Measurements from ENCODE around the gene CSK.
A peak's percentile ranks its signal among the peaks of the same experiment; 100 is the strongest.
"Not testable (repeated sequence)": the region's sequence is repeated elsewhere in the genome, so short reads cannot be mapped to it uniquely, and the experiment has no call there.

Gene CSK

DNA sequence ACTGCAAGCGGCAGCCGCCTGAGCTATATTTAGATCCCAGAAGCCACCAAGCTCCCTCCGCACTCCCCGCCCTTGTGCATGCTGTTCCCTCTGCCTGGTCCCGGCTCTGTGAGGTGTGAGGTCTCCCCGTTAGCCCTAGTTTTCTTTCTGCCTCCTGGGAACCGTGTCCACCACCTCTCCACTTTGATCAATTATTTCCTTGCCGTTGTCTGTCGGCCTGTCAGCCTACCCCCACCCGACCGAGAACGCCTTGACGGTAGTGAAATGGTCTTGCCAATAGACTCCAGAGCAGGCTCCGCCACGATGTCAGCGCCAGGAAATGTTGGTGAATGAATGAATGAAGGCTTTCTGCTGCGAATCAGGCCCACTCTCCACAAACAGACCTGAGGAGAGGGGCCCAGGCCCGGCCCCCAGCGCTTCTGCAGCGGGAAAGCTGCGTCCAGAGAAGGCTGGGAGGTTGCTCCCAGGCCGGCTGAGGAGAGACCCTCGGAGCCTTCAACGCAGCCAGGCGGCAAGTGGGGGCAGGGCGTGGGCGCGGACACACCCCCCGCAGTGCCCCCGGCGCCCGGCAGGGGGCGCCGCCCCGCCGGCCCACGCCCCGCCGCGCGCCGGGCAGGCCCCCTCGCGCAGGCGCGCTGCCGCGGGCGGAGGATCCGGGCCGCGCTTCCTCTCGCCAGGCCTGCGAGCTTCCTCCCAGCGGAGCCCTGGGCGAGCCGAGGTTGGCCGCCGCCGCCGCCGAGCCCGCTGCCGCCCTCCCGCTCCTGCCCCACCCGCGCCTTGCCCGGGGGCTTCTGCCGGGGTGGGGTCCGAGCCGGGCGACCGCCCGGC lies at the start of gene CSK:
Gene CSK (plus strand): TSS at position 650 of the 828 bp plus-strand sequence. CDS start 16,218 bp downstream, outside the sequence.
- DNase-seq, result peak; percentile 83 to 87

DNA sequence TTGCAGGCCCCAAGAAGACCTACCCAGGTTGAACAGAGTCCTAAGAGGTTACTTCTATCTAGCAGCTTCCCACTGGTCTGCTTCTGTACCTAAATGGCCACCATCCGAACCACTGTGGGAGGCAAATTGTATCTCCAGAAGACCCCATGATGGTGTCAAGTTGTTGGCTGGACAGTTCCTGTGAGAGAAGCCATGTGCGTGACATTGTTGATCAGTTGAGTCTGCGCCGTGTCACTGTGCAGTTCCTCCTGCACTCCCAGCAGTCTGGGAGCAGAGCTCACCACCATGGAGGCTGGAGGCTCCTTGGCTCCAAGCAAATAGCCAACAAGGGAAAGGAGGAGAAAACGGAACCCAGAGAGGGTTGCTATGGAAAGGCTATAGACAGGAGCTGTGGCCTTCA lies 49.0 kb upstream of the CSK start:
- no peak for DNase-seq

DNA sequence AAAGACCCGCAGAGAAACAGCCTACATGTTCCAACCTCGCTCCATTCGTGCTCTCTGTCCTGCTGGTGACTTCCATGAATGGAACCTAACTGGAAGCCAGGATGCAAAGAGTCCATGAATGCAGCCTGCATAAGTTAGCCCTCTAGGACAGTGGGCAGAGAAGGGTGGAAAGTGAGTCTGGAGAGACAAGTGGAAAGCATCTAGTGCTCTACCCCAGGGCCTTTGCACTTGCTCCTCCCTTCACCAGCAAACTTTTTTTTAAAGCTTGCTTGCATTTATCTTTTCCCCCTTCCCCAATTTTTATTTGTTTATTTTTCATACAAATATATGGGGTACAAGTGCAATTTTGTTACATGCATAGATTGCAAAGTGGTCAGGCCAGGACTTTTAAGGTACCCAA lies 48.6 kb upstream of the CSK start:
- DNase-seq, result no peak

DNA sequence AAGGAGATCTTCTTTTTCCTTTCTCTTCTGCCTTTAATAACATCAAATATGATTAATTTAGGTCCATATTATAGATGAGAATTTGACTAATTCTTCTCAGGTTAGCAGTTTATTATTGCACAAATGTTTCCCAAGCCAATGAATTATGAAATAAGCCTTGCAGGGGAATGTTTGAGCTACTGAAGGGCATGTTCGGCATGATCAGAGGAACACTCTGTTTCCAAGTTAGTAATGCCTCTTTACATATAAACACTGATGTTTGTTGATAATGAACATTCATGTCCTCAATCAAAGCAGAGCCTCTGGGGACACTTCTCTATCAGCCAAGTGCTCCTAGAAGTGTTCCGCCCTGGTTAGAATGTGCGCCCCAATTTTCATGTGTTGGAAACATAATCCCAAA lies 46.6 kb upstream of the CSK start:
- DNase-seq, result no peak

DNA sequence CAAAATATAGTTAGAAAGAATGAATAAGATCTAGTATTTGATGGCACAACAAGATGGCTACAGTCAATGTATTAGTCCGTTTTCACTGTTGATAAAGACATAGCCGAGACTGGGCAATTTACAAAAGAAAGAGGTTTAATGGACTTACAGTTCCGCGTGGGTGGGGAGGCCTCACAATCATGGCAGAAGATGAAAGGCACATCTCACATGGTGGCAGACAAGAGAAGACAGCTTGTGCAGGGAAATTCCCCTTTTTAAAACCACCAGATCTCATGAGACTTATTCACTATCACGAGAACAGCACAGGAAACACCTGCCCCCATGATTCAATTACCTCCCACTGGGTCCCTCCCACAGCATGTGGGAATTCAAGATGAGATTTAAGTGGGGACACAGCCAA lies 43.6 kb upstream of the CSK start:
- DNase-seq, result not testable (repeated sequence)

DNA sequence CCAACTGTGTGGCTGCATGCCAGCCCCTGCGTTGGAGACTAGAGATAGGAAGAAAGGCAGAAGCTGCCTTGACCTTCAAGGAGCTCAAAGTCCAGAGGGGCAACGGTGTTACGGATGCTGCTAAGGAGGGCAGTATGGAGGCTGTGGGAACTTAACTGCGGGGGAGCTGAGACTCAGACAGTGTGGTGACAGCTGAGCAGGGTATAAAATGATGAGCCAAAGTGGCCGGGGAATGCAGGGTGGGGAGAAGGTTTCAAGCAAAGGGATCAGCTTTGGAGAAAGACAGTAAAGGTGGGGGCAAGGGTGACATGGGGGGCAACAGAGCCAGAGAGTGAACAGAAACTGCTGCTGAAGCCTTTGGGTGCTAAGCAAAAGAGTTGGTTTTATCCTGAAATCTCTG lies 39.5 kb upstream of the CSK start:
- no peak for DNase-seq

DNA sequence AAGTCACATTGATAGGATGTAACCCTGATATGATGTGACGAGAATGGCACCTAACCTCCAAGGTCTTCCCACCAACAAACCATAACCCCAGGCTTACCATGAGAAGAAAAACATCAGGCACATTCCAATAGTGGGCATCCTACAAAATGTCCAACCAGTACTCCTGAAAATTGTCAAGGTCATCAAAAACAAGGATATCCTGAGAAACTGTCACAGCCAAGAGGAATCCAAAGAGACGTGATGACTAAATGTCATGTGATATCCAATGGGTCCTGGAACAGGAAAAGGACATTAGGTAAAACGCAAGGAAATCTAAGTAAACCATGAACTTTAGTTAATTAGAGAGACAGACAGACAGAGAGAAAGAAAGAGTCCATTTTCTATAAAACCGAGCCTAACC lies 35.5 kb upstream of the CSK start:
- DNase-seq, result no peak

DNA sequence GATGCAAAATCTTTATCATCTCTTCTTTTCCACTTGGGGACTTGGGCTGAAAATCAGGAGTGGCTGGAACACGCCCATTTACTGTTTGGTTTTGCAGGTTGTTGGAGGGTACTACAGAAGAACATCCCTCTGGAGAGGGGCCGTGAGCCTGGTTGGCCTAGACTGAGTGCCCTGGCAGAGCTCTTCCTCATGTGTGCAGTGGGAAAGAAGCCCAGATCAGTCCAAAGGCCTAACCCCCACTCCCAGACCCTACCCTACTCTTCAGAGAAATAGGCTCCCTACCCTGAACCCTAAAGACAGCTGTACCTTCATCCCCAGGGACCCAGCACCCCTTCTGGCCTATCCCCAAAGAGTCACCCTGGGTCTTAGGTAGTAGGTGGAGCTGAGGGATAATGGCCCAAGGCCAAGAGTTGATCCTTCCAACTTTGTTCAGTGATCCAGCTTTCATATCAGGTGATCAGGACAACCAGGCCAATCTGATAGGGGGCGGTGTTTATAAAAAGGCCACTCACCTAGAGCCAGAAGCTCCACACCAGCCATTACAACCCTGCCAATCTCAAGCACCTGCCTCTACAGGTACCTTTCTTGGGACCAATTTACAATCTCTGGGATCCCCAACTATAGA lies 33.4 kb upstream of the CSK start, which contains the start of gene CYP1A2:
Gene CYP1A2 (plus strand): TSS at position 524 of the 625 bp plus-strand sequence. CDS start 894 bp downstream, outside the sequence.
- DNase-seq, result no peak

DNA sequence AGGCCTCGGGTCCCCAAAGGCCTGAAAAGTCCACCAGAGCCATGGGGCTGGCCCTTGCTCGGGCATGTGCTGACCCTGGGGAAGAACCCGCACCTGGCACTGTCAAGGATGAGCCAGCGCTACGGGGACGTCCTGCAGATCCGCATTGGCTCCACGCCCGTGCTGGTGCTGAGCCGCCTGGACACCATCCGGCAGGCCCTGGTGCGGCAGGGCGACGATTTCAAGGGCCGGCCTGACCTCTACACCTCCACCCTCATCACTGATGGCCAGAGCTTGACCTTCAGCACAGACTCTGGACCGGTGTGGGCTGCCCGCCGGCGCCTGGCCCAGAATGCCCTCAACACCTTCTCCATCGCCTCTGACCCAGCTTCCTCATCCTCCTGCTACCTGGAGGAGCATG lies 32.0 kb upstream of the CSK start:
- no peak for DNase-seq

DNA sequence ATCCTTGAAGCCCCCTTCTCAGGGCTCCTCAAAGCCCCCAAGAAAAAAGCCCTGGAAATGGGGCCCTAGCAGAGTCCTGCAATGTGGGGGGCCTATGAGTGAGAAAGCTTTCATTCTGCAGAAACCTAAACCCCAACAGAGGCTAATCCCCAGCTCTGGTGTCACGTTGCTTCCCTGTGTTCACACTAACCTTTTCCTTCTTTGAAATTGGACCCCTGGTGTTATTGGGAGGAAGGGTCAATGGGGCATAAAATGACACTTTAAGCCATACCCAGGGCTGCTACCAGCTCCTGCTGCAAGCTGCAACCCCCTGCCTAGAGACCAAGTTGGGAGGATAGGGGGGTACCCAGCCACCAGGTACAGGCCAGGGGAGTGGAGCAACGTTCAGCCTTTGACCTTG lies 31.1 kb upstream of the CSK start:
- no peak for DNase-seq

DNA sequence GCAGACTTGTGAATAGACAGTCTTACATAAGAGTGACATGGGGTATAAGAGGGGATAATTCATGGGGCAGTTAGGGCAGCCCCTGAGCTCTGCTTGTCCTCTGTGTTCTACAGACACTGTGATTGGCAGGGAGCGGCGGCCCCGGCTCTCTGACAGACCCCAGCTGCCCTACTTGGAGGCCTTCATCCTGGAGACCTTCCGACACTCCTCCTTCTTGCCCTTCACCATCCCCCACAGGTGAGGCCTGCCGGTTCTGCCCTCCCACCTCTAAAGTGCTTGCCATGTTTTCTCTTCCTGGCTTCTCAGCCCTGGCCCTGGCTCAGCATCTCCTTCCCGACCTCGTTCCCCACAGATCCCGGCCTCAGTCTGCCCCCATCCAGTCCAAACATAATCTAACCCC lies 29.9 kb upstream of the CSK start:
- DNase-seq, result no peak

DNA sequence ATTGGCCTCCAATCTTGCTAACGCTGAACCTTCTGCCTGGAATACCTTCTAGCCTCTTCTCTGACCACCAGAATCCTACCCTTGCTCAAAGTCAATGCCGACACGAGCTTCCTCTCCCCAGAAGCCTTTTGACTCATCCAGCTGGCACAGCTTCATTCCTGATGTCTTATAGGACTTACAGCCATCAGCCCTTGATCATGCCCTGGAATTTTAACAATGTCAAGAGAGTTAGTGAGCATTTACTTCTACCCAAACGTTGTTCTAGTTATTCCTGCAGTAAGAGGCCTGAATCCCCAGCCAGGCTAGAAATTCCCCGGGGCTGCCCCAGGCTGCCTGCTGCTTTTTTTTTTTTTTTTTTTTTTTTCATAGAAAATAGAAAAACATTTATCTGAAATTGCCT lies 29.3 kb upstream of the CSK start:
- no peak for DNase-seq

DNA sequence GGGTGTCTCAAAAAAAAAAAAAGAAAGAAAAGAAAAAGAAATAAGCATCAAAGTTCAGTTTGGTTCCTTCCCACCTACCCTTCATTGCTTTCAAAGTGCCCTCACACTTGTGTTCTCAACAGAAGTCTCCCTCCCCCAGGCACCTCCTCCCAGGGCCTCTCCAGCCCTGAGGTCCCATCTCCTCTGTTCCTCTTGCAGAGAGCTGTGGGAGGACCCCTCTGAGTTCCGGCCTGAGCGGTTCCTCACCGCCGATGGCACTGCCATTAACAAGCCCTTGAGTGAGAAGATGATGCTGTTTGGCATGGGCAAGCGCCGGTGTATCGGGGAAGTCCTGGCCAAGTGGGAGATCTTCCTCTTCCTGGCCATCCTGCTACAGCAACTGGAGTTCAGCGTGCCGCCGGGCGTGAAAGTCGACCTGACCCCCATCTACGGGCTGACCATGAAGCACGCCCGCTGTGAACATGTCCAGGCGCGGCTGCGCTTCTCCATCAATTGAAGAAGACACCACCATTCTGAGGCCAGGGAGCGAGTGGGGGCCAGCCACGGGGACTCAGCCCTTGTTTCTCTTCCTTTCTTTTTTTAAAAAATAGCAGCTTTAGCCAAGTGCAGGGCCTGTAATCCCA lies 27.2 kb upstream of the CSK start:
- DNase-seq, result no peak

DNA sequence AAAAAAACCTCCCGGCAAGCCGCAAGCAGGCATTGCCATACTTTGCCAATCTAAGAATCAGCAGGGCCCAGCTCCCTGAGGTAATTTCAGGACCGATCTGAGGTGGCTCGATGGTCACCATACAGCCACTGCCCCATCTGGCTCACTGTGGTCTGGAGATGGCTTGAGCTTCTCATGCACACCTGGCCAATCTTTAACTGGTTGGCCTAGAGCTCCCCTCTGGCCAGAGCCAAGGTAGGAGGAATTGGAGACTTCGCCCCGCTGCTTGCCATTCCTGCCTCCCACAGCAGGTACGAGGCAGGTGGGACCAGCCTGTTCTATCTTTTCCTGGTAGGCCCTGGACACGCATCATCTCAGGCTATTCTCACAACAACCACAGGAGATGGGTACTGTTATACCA lies 23.1 kb upstream of the CSK start:
- DNase-seq, result no peak

DNA sequence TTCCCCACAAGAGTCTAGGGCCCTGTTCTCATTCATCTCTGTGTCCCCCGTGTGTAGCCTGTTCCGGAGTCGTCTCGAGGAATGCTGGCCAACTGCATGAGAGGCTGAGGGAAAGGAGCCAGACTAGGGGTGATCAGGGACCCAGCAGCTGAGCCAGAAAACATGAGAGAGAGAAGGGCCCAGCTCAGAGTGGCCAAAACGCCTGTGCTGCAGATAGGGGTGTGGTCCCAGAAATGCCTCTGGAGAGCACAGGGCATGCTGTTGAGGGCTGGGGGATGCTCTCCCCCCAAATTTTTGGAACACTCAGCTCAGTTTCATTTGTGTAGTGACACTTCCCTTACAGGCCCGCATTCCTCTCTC lies 19.1 kb upstream of the CSK start:
- no peak for DNase-seq

DNA sequence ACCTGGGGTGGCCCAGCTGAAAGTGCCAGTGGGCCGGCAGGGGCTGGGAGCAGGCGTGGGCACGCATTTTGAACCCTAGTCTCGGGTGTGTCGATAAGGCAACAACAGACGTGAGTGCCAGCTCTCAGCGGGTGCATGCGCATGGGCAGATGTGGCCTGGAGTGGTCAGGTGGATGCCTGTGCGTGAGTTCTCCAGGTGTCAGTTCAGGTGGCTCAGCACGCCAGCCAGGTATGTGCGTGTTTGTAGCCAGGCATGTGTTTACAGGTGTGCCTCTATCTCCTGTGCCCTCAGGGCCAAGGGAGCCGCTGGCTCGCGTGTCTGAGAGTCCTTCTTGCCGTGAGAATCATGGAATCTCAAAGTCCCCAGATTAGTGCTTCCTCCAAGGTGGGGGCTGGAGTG lies 18.5 kb upstream of the CSK start:
- DNase-seq, result no peak

DNA sequence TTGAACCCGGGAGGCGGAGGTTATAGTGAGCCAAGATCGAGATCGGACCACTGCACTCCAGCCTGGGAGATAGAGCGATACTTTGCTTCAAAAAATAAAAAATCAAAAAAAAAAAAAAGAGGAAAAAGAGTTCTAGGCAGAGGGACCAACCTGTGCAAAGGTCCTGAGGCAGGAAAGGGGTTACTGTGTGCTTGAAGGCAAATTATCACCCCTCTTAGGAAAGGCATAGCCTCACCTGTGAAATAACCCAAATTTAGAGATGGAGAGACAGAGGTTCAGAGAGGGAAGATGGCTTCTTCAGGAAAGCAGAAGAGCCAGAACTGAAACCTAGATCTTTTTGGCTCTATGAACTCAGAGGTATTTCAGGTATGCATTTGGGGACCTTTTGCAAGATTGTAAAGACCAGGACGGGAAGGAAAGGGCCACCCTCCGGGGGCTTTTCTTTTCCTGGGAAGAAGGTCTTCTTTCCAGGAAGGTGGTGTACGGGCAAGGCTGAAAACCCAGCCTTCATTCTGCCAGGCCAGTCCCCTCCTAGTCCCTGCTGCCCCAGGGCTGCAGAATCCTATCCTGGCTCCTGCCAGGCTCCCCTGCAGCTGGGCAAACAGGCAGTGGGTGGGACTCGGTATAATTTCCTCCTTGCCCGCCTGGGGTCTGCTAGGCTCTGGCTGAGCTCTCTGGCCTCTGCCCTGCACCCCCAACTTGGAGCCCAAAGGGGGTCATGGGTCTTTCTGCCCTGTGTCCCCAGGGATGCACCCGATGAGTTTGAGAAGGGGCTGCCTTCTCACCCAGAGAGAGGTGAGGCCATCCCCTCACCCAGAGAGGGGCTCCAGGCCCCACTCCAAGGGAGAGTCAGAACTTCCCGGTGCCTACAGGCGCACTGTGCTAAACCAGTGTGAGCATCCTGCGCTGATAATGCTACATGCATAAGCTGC lies 14.4 kb upstream of the CSK start:
- no peak for DNase-seq

DNA sequence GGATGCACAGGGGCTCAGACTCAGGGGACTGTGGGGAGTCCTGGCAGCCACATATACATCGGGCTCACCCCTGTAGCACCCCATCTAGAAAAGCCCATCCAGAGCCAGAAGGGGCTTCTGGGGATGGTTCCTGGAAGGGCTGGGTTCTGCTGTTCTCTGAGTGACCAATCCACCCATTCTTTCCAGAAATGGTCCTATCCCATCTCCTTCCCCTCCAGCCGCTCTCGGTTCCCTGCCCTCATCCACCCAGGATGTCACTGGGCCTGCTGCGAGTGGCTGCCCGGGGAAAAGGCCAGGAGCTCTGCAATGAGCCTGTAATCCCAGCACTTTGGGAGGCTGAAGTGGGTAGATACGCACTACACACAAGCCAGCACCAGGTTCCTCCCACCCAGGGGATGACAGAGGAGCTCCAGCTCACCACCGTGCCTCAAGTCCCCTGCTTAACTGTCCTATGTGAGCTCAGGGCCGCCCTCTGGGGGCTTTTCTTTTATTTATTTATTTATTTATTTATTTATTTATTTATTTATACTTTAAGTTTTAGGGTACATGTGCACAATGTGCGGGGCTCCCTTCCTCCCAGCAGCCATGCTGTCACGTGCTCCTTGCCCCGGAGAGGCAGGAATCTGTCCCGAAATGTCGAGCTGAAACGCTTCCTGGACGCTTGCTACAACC lies 13.6 kb upstream of the CSK start:
- DNase-seq, result no peak

DNA sequence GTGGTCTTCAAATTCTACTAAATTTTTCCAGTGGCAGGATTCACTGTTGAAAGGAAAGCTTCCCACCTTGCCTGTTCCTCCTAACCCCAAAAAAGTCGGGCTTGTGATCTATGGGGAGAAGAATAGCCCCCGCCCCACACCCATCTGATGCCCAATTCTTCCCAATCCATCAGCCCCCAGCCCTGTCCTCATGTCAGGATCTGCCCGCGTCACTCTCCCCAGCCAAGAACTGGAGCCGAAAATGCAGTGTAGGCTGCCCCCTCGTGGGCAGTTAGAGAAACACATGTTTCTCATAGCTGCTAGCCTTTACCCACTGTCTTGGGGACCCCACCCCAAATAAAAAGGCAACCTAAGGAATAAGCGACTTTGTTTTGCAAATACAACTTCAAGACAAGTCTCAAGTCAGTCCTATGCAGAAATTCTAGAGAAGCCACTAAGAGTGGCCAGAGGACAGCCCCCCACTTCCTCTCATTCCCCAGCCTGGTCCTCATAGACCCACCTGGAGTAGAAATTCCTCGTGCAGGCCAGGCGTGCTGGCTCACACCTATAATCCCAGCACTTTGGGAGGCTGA lies 13.0 kb upstream of the CSK start:
- DNase-seq, result peak; percentile 61 to 75

DNA sequence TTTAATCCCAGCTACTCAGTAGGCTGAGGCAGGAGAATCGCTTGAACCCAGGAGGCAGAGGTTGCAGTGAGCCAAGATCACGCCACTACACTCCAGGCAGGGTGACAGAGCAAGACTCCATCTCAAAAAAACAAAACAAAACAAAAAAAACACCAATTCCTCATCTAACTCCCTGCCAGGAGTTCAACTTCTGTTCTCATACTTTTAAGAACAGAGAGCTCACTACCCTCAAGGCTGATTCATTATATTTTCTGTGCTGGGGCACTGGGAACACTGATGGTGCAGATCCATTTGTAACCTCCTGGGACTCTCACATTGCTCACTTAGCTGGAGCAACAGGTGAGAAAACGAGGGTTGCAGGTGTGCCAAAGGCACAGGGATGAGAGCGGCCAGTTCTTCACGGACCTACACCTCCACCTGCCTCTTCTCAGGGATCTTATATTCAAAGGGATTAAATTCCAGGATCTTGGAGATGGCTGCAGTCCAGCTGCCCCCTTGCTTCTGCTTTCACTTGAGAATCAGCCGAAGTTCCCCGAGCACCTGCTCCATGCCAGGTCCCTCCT lies 12.3 kb upstream of the CSK start:
- DNase-seq, result no peak

DNA sequence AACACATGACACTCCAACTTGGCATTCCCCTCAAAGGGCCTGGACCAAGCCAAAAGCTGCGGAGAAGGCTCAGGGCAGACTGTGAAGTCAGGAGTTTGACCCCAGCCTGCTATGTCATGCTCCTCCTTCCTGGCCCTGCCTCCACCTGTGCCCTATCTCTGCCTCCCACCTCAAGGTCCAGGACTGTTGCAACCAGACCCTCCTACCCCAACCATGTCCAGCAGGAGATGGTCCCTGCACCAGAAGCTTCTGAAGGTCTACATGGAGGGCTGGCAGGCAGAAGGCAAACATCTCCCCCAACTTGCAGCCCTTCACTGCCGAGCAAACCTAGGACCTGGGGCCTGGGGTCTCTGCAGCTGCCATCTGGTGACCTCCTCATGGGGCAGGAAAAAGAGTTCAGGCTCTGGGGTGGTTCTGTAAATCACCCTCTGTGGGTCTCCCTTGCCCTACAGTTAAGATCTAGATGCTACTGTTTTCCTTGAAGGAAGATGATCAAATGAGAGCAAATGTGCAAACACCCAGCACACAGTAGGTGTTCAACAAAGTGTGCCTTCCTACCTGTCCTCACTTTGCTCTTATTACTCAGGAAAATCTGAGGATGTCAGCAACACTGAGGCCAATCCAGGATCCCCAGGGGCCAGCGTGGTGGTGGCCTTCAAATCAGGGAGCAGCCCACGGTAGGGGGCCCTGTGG lies 11.5 kb upstream of the CSK start:
- no peak for DNase-seq
